SU-DHL-6 (cell line): ENCODE results near the gene RAB3GAP2.

Experiments
- H2AFZ ChIP-seq: fragments of 200-600 bp; sonication (generic); 2 replicates; pipeline ENCODE4 v1.6.1; 2014; ENCODE audit warnings: low read depth, mild to moderate bottlenecking, moderate library complexity, mixed read lengths, antibody characterized with exemption, low read length; ENCODE audit not compliant: severe bottlenecking
- H3F3A ChIP-seq: fragments of 200-600 bp; shearing (Covaris generic); 2 replicates; pipeline ENCODE4 v1.6.0; 2016; ENCODE audit warnings: antibody characterized with exemption, mild to moderate bottlenecking; ENCODE audit not compliant: insufficient read depth
- H3K27ac ChIP-seq: fragments of 200-600 bp; sonication (generic); 2 replicates; pipeline ENCODE4 v1.5.1; 2016; ENCODE audit warnings: low read depth, mild to moderate bottlenecking, low read length, moderate library complexity, mixed read lengths
- H3K27me3 ChIP-seq: fragments of 200-600 bp; sonication (generic), shearing (Covaris generic); 2 replicates; pipeline ENCODE4 v1.6.0; 2014; ENCODE audit warnings: mild to moderate bottlenecking, low read length
- H3K36me3 ChIP-seq: fragments of 200-600 bp; sonication (generic); 2 replicates; pipeline ENCODE4 v1.6.1; 2014; ENCODE audit warnings: mild to moderate bottlenecking, low read length, mixed read lengths
- H3K4me2 ChIP-seq: fragments of 300-600, 200-600 bp; shearing (Covaris generic), sonication (generic); 2 replicates; pipeline ENCODE4 v1.6.0; 2014; ENCODE audit warnings: low read length, low read depth, mild to moderate bottlenecking; ENCODE audit not compliant: poor library complexity, severe bottlenecking
- H3K4me3 ChIP-seq: fragments of 200-600 bp; sonication (generic); 2 replicates; pipeline ENCODE4 v1.5.1; 2014; ENCODE audit warnings: antibody characterized with exemption, low read length, mild to moderate bottlenecking, mixed read lengths; ENCODE audit not compliant: insufficient read depth, poor library complexity, severe bottlenecking
- H3K79me2 ChIP-seq: fragments of 200-600 bp; sonication (generic); 2 replicates; pipeline ENCODE4 v1.6.1; 2014; ENCODE audit warnings: mild to moderate bottlenecking, low read length, moderate library complexity; ENCODE audit not compliant: insufficient read depth
- H3K9ac ChIP-seq: fragments of 200-600 bp; sonication (generic); 2 replicates; pipeline ENCODE4 v1.7.0; 2014; ENCODE audit warnings: mild to moderate bottlenecking, low read length
- H3K9me2 ChIP-seq: fragments of 200-600 bp; sonication (generic); replicated peaks from 2 replicates; pipeline ENCODE4 v1.6.1; 2014; ENCODE audit warnings: low read length; ENCODE audit not compliant: insufficient read depth
- H3K9me3 ChIP-seq: fragments of 200-600 bp; sonication (generic); 2 replicates; pipeline ENCODE4 v1.6.1; 2014; ENCODE audit warnings: low read length, mixed read lengths; ENCODE audit not compliant: insufficient read depth
- H4K20me1 ChIP-seq: fragments of 200-600 bp; sonication (generic); 2 replicates; pipeline ENCODE4 v1.6.1; 2014; ENCODE audit warnings: low read depth, mild to moderate bottlenecking, antibody characterized with exemption, low read length, moderate library complexity, mixed read lengths
- EZH2phosphoT487 ChIP-seq: fragments of 200-600 bp; sonication (generic), shearing (Covaris generic); conservative IDR thresholded peaks from 2 replicates; pipeline ENCODE4 v1.6.1; 2018; ENCODE audit warnings: mild to moderate bottlenecking, antibody characterized with exemption, low read length, moderate library complexity, mixed read lengths
- TF ChIP-seq, protein P1 (sequence below): fragments of 200-600 bp; sonication (generic); IDR thresholded peaks from one replicate; pipeline ENCODE4 v1.5.1; 2017; ENCODE audit warnings: antibody characterized with exemption, mild to moderate bottlenecking, low read length, moderate library complexity; ENCODE audit not compliant: insufficient read depth, poor library complexity, severe bottlenecking

The RAB3GAP2 gene

DNA sequence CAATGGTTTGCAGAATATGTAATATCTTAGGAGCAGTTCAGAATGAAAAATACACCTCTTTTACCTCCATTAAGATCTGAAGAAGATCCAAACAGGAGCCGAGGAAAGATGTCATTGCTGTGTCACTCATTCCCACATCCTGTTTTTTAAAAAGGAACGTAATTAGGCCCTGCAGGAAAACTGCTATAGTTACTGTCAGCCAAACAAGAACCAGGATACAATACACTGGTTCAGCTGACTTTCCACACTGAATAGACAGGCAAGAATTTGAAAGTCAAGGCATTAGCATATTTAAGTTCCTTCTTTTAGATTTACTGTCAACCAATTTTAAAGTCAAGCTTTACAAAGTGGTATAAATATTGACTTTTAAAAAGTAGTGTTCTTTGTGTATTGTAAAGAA, 114.5 kb downstream of the RAB3GAP2 start:
- Histone ChIP-seq H3K4me3 (no peak overlapping the region), H3K79me2 (no peaks in the 10 kb centered on the region), H3K4me2 (no peak overlapping the region), H3F3A (no peaks in the 10 kb centered on the region; the same call in 1 of the 2 replicates), H3K27ac (no peak overlapping the region), H3K9me2 (no peaks in the 10 kb centered on the region), H3K9ac (no peak overlapping the region), H4K20me1 (no peaks in the 10 kb centered on the region), H3K9me3 (no peaks in the 10 kb centered on the region), H3K27me3 (no peaks in the 10 kb centered on the region), H2AFZ (no peak overlapping the region), H3K36me3 (peaks cover 18% of the 10 kb centered on the region)
- TF ChIP-seq, protein P1, sequence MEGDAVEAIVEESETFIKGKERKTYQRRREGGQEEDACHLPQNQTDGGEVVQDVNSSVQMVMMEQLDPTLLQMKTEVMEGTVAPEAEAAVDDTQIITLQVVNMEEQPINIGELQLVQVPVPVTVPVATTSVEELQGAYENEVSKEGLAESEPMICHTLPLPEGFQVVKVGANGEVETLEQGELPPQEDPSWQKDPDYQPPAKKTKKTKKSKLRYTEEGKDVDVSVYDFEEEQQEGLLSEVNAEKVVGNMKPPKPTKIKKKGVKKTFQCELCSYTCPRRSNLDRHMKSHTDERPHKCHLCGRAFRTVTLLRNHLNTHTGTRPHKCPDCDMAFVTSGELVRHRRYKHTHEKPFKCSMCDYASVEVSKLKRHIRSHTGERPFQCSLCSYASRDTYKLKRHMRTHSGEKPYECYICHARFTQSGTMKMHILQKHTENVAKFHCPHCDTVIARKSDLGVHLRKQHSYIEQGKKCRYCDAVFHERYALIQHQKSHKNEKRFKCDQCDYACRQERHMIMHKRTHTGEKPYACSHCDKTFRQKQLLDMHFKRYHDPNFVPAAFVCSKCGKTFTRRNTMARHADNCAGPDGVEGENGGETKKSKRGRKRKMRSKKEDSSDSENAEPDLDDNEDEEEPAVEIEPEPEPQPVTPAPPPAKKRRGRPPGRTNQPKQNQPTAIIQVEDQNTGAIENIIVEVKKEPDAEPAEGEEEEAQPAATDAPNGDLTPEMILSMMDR = no peak
- no peak for TF ChIP-seq EZH2phosphoT487

DNA sequence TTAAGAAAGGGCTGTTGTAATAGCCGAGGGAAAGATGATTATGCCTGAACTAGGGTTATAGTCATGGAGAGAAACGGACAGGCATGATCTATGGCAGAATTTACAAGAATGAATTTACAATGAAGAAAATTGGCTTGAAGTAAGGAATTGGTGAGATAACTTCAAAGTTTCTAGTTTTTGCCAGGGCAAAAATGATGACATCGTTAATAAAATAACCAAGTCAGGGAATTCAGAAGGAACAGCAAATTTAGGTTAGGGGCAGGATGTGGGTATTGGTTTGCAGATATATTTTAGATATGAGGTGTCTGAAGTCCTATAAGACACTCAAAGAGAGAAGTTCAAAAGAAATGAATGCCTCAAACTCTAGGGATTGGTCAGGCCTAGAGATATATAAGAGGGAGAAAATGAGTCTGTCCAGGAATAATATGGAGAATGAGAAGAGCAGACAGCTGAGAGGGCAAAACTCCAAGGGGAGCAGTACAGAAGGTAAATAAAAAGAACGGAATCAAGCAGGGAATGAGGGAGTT, 115.6 kb downstream of the RAB3GAP2 start:
- Histone ChIP-seq H3K9me3 (no peaks in the 10 kb centered on the region), H3K79me2 (no peaks in the 10 kb centered on the region), H3K4me2 (no peak overlapping the region), H3F3A (no peaks in the 10 kb centered on the region; the same call in 1 of the 2 replicates), H2AFZ (no peak overlapping the region), H3K36me3 (peaks cover 12% of the 10 kb centered on the region), H3K9ac (no peak overlapping the region), H3K27ac (no peak overlapping the region), H4K20me1 (no peaks in the 10 kb centered on the region), H3K27me3 (no peaks in the 10 kb centered on the region), H3K4me3 (no peak overlapping the region), H3K9me2 (no peaks in the 10 kb centered on the region)
- TF ChIP-seq EZH2phosphoT487 = no peak
- TF ChIP-seq, protein P1 = no peak

GRCh38 chr1:220153147-220153546, 119.1 kb downstream of the RAB3GAP2 start:
- Histone ChIP-seq H4K20me1 (no peaks in the 10 kb centered on the region), H3K36me3 (peaks cover 29% of the 10 kb centered on the region), H2AFZ (no peak overlapping the region), H3K9me3 (no peaks in the 10 kb centered on the region), H3K27ac (no peak overlapping the region), H3K9ac (no peak overlapping the region), H3F3A (peaks cover 16% of the 10 kb centered on the region), H3K4me3 (no peak overlapping the region), H3K9me2 (no peaks in the 10 kb centered on the region), H3K27me3 (no peaks in the 10 kb centered on the region), H3K79me2 (no peaks in the 10 kb centered on the region), H3K4me2 (no peak overlapping the region)
- no peak for TF ChIP-seq EZH2phosphoT487

DNA sequence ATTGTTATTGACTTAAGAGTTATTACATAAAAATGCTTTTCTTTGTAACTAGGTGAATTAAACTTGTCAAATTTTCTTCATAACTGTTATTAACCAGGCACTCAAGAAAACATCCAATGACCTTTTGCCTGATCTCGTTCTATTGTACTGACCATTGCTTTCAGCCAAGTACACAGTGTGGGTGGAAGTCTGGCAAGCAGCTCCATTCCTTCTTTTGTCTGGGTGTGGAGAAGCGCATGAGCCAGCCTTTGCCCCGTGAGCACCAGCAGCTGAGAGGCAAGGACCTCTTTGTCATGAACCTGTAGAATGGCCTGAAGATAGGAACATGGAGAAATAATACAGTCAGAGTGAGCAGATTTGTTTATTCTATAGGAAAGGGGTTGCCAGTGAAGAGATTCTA, 120.8 kb downstream of the RAB3GAP2 start:
- H3F3A ChIP-seq = peaks cover 20% of the 10 kb centered on the region
- no peak overlapping the region for H2AFZ ChIP-seq
- H3K4me2 ChIP-seq = no peak overlapping the region
- H3K9ac ChIP-seq = no peak overlapping the region
- H4K20me1 ChIP-seq = no peaks in the 10 kb centered on the region
- no peak for TF ChIP-seq EZH2phosphoT487
- TF ChIP-seq, protein P1 = no peak
- no peaks in the 10 kb centered on the region for H3K79me2 ChIP-seq
- no peaks in the 10 kb centered on the region for H3K9me3 ChIP-seq
- H3K9me2 ChIP-seq = no peaks in the 10 kb centered on the region
- no peak overlapping the region for H3K27ac ChIP-seq
- no peak overlapping the region for H3K4me3 ChIP-seq
- peaks cover 29% of the 10 kb centered on the region; the same call in 1 of the 2 replicates for H3K36me3 ChIP-seq
- no peaks in the 10 kb centered on the region for H3K27me3 ChIP-seq
